Prostate gland (tissue), 2 donors: ENCODE measurements around the gene GSTM1.

Experiments used
- POLR2A ChIP-seq: fragments of 450-650 bp; IDR thresholded peaks from one replicate; pipeline ENCODE4 v1.6.1; 2016; ENCODE audit warnings: antibody characterized with exemption, mild to moderate bottlenecking
- POLR2AphosphoS5 ChIP-seq: sonication (generic); formaldehyde crosslinking; IDR thresholded peaks from one replicate; pipeline ENCODE4 v1.6.1; 2017; ENCODE audit warnings: antibody characterized with exemption
- TF ChIP-seq, protein P1 (sequence below), 4 experiments: fragments of 200-600 bp in 2 of 4; fragments of 450-650 bp in 2 of 4; sonication (generic) in 2 of 4; IDR thresholded peaks; 1 replicate in 3 of 4; 2 replicates in 1 of 4; pipeline ENCODE4 v1.5.1; 2016 to 2019; ENCODE audit warnings: antibody characterized with exemption in 4 of 4, mild to moderate bottlenecking in 2 of 4, moderate library complexity in 2 of 4

DNA sequence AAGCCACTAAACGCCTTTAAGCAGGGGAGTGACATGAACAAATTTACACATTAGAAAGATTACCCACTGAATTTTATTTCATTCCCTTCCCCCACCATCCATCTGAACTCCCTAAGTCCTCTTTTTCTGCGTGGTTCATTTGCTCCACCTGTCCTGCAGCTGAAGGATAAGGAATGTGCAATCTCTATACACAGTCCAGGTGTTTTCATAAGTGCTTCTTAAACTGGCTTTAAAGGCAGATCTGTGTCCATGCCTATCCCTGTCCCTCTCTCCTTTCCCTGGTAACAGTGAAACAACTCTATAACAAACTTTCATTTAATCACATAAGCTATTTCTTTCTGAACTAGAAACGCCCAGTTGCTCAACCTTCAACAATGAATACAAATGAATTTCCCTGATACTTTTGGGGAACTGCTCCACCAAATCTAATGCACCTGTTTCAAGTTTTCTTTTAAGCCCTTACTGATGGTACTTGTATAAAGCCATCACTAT is 44.8 kb downstream of the GSTM1 start:
- TF ChIP-seq, protein P1, sequence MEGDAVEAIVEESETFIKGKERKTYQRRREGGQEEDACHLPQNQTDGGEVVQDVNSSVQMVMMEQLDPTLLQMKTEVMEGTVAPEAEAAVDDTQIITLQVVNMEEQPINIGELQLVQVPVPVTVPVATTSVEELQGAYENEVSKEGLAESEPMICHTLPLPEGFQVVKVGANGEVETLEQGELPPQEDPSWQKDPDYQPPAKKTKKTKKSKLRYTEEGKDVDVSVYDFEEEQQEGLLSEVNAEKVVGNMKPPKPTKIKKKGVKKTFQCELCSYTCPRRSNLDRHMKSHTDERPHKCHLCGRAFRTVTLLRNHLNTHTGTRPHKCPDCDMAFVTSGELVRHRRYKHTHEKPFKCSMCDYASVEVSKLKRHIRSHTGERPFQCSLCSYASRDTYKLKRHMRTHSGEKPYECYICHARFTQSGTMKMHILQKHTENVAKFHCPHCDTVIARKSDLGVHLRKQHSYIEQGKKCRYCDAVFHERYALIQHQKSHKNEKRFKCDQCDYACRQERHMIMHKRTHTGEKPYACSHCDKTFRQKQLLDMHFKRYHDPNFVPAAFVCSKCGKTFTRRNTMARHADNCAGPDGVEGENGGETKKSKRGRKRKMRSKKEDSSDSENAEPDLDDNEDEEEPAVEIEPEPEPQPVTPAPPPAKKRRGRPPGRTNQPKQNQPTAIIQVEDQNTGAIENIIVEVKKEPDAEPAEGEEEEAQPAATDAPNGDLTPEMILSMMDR (IDR thresholded peaks at IDR 0.05): no peak
- TF ChIP-seq POLR2A: no peak
- TF ChIP-seq POLR2AphosphoS5: no peak
